GM21360 (cell line): Measurements from ENCODE around the gene SLC38A9.

Source experiments
- ATAC-seq: cut with Tn5 transposase; IDR thresholded peaks from one replicate; pipeline ENCODE4 v1.9.1; 2021; ENCODE audit warnings: mild to moderate bottlenecking, moderate library complexity; ENCODE audit not compliant: unreplicated experiment

SLC38A9 gene

GRCh38 chr5:55584398-55585205 lies 127.5 kb downstream of the SLC38A9 start:
- ATAC-seq: no peak

- no peak for ATAC-seq
These were observed 128.5 kb downstream of the SLC38A9 start for GRCh38 chr5:55583578-55583977.

- ATAC-seq: no peak
These were observed 129.9 kb downstream of the SLC38A9 start for GRCh38 chr5:55582256-55582655.

- no peak for ATAC-seq
These were observed 132.1 kb downstream of the SLC38A9 start for GRCh38 chr5:55580042-55580441.

- no peak for ATAC-seq
These were observed 133.4 kb downstream of the SLC38A9 start for GRCh38 chr5:55578771-55579170.

- no peak for ATAC-seq
These were observed 134.6 kb downstream of the SLC38A9 start for GRCh38 chr5:55577353-55578060.

GRCh38 chr5:55576661-55577060 lies 135.5 kb downstream of the SLC38A9 start:
- no peak for ATAC-seq
